ENCODE results near the gene MICAL3.
"Not testable (repeated sequence)": the region's sequence is repeated elsewhere in the genome, so short reads cannot be mapped to it uniquely, and the experiment has no call there.

Gene MICAL3

DNA sequence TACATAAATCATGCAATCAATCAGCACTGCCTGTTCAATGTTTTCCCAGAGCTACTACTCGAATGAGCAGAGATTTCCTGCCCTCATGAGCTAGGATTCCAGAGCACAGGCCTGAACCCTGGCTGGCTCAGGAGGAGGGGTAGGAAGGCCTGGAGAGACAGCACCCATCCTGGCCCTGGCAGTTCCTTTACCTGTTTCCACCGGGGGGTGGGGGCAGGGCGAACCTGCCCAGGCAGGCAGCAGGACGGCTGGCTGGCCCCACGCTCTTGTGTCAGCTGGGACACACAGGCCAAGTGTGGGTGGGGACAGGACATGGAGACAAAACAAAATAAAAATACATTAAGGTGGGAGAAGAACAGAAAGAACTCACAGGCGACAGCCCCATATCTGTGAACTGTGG lies 140.3 kb downstream of the MICAL3 start:
- no peak for DNase-seq (ENCODE audit: low spot score)

DNA sequence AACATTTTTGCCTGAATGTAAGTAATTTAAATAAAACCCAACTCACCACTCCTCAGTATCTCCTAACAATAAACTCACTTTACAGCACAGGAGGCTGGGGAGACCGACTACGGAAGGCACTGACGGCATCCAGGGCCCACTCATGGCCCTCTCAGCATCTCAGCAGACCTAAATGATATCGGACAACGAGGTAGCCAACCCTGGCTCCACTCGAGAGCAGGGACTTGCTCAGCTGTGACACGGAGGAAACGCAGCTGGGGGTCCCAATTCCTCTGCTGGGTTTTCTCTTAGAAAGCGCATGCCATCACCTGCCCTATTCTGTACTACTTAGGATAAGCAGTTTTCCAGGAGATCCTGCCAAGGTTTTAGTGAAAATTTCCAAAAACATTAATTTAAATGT lies 141.0 kb downstream of the MICAL3 start:
- no peak for DNase-seq (ENCODE audit: low spot score)

DNA sequence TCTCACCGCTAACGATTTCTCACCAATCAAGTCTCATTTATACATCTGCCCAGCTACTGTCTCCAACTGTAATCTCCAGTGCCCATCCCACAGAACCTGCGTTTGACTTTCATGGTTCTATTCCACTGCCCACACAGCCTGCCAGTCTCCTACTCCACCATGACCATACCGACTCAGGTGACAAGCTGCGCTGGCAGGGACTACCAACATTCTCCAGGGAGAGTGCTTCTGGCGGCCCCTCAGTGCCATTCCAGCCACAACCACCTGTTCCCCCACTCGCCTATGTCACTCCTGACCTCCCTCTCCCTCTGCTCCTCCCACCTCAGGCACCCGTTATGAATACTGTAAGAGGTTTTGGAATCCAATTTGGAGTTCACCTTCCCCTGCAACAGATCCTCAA lies 141.6 kb downstream of the MICAL3 start:
- no peak for DNase-seq (ENCODE audit: low spot score)

DNA sequence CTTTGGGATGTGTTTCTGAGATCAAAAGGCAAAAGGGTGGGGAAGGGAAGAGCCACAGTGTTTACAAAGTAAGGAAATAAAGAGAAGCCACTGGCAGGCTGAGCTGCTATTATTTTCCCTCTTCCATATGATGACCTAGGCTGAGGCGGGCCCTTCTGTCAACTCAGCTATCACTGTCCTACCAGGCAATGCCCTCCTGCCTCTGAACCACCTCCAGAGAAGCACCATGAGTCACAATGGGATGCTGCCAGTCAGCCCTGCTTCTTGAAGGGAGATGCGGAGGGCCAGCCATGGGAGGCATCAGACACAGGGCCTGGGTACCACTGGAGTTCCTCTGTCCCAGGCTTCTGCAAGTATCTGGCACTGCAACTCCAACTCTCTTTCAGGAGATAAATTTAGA lies 142.2 kb downstream of the MICAL3 start:
- no peak for DNase-seq (ENCODE audit: low spot score)

DNA sequence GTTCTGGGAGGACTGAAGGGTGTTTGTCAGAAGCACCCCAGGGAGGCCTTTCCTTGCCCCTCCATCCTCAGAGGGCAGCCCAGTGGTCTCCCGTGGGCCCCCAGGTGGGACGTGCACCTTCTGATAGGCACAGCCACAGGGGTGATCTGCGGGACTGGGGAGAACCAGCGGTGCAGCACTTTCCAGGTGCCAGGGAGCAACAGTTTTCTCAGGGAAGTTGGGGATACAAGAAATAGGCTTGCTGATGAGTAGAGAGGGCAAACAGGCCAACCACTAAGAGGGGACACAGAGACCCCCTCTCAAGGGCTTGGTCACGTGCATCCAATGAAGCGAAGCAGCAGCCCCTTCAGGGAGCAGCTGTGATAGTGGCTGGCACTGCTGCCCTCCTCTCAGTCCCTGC lies 143.0 kb downstream of the MICAL3 start:
- DNase-seq (ENCODE audit: low spot score): no peak

DNA sequence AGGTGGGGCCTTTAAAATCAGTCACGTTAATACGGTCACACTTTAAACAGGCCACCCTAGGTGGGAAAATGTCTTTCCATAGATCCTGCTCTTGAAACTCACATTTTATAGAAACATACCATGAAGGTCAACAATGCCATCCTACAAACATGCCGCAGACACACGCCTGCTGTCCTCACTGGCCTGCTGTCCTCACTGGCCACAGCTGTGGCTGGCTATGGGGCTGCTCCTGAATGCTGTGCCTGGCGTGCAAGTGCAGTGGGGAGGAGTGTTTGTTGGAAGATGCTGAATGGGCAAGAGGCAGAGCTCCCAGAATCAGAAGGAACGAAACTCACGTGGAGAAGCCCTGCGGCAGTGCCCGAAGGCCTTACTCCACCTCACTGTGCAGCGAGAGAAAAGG lies 143.9 kb downstream of the MICAL3 start:
- DNase-seq (ENCODE audit: low spot score): no peak

DNA sequence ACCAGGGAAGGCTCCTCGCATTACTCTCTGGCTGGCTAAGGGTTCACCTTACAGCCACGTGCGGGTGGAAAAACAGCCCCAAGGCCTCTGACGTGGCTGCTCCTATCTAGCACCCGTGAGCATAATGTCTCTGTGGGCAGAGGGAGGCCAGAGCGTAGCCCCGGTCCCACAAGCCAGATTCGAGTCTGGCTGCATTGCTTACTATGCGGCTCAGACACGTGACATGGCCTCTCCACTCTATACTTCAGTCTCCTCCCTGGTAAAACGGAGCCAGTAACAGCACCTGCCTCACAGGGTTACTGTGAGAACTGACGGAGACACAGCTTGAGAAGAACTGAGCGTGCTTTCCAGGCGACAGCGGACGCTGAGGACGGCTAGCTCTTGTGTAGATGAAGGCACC lies 144.3 kb downstream of the MICAL3 start:
- DNase-seq (ENCODE audit: low spot score): no peak

DNA sequence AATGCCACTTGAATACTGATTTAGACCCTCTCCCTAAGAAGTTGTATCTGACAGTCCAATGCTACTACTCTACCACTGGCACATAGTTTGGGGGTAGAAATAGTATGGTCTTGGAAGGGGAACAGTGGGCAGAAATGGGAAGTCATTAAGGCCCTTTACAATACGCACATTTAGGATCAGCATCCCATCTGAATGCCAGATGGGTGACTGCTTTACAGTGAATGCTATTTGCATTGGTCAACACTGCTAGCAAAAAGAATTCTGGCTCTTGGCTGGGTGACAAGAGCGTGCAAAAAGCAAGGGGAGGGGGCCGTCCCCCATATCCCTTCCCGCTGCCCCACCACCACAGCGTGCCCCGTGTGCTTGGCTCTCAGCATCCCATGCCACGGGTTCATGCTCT lies 145.4 kb downstream of the MICAL3 start:
- no peak for DNase-seq (ENCODE audit: low spot score)

DNA sequence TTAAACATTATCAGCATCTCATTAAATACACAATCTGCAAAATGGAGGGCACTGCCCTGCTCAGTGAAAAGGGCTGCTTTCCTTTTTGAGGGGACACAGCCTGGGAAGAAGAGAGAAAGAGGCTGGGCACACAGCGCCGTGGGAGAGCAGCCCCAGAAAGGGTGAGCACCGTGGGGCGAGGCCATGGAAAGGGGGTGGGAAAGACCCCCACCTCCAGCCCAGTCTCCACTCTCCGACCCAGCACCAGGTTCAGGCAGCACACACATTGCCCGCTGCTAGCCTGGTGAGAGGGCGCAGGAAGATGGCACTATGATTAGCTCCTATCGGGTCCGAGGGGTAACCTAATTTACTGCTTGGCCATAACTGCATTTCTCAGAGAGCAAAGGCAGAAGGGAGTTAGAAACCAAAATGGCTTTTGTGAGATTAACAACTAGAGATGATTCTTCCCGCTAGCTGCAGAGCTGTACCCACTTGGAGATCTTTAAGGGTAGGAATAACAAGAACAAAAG lies 146.1 kb downstream of the MICAL3 start:
- DNase-seq (ENCODE audit: low spot score): no peak

DNA sequence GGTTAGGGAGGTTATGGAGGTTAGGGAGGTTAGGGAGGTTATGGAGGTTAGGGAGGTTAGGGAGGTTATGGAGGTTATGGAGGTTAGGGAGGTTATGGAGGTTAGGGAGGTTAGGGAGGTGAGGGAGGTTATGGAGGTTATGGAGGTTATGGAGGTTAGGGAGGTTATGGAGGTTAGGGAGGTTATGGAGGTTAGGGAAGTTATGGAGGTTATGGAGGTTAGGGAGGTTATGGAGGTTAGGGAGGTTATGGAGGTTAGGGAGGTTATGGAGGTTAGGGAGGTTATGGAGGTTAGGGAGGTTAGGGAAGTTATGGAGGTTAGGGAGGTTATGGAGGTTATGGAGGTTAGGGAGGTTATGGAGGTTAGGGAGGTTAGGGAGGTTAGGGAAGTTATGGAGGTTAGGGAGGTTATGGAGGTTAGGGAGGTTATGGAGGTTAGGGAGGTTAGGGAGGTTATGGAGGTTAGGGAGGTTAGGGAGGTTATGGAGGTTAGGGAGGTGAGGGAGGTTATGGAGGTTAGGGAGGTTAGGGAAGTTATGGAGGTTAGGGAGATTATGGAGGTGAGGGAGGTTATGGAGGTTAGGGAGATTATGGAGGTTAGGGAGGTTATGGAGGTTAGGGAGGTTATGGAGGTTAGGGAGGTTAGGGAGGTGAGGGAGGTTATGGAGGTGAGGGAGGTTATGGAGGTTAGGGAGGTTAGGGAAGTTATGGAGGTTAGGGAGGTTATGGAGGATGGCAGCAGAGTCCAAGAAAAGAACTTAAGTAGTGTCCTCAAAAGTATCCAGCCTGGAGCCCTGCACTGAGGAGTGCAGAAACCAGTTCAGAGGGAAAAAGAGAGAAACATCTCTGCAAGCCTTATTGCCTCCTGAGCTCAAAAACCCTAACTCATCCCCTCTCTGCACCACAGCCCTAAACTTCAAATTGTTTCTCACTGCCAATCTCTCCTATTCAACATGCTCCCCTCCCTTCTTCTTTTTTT lies 147.2 kb downstream of the MICAL3 start:
- DNase-seq (ENCODE audit: low spot score): not testable (repeated sequence)

DNA sequence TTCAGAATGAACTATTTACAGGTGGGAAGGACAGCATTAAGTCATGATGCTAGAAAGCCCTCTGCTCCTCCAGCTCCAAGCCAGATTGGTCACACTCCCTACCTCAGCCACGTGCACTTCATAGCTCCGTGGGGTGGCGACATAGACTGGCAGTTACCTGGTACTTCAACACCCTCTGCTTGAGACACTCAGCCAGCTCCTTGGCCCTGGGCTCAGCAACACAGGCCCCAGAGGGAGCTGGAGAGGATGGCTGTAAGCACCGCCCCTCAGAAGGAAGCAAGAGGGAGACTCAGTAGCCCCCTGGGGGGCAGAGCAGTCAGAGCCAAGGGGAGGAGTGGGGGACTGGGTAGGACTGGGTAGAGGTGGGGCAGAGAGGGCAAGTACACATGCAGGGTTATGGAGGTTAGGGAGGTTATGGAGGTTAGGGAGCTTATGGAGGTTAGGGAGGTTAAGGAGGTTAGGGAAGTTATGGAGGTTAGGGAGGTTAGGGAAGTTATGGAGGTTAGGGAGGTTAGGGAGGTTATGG lies 148.0 kb downstream of the MICAL3 start:
- DNase-seq (ENCODE audit: low spot score): no peak

DNA sequence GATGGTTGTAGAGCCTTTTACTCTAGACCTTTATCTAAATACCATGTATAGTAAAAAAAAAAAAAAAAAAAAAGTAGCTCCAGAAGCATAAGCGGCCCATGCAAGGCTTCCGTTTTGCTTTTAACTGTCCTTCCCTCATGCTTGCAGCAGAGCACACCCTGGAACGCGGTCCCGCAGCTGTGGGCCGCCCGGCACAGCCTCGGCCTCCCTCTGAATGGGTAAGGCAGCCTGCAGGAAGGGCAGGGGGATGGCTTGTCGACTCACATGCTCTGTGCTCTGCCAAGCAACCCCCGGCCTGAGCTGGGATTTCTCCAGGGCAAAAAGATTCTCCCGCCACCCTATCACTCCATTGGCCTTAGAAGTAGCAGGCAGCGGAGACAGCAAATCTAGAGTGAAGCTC lies 148.7 kb downstream of the MICAL3 start:
- DNase-seq (ENCODE audit: low spot score): no peak

DNA sequence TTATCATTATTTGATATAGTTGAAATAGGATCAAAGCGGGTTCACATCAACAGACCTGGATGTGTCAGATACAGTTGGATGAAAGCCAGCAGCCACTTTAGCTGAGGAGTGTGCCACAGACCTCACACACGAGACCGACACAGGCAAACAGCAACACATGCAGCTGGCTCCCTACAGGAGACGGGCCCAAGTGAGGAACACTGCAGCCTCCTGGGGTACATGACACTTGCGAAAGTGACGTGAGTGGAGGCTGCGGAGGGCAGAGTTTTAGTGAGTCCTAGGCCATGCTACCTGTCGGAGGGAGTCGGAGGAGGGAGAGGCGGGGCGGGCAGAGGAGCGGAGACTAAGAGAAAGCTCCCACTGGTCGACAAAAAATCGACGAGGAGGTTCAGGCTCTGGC lies 149.2 kb downstream of the MICAL3 start:
- no peak for DNase-seq (ENCODE audit: low spot score)

DNA sequence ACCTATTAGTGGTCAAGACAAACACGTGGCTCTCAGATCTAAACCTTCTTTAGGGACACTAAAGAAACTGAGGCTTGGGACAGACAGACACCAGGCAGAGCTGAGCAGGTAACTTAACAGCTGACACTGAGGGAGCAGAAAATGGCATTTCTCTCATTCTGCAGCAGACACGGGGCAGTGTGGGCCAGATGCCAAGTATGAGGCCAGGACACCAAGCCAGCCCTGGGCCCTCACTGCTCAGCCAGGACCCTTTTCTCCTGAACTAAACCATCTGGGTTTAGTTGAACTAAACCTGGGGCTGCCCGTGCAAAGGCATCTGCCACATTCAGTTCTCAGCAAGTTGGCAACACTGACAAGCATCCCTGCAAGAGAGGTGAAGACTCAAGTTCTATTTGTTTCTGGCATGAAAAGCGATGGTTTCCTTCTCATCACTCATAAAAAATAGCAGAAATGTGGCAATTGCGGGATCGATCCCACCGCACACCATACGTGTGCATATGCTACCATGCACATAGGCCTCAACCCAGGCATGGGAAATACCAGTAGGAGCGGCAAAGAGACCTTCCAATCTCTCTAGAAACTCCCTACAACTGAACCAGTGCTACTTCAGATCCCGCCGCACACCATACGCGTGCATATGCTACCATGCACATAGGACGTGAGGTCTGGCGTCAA lies 150.0 kb downstream of the MICAL3 start:
- DNase-seq (ENCODE audit: low spot score): no peak

DNA sequence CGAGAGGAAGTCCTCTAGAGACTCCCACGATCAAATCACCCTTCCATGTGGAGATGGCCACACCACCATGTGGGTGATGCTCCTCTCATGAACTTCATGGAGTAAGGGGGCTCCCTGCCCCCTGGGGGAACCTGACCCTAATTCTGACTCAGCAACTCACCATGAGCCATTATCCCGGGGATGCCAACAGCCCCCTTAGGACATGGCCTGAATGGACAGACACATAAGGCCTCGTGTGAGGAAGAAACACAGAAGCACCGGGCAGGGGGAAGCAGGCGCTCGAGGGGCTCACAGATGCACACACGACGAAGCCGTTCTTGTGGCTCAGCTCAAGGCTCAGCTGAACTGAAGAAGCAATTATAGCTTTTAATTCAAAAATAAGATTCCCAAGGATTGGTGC lies 150.6 kb downstream of the MICAL3 start:
- no peak for DNase-seq (ENCODE audit: low spot score)

DNA sequence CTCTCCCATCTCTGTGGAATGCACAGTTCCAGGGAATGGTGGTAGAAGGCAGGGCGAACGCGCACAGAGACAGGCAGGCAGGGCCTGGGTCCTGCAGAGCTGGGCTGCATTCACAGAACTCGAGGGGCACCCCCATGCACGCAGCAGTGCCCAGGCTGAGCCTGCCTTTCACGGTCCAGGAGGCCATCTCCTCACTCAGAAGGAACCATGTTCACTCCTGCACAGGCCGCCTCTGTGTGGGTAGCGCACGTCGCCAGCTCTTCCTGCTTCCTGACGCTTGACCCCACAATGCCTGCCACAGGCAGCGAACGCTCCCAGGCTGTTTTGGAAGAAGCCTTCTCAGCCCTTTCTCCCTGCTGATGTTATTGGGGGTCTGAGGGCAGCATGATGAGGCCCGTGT lies 151.2 kb downstream of the MICAL3 start:
- no peak for DNase-seq (ENCODE audit: low spot score)

DNA sequence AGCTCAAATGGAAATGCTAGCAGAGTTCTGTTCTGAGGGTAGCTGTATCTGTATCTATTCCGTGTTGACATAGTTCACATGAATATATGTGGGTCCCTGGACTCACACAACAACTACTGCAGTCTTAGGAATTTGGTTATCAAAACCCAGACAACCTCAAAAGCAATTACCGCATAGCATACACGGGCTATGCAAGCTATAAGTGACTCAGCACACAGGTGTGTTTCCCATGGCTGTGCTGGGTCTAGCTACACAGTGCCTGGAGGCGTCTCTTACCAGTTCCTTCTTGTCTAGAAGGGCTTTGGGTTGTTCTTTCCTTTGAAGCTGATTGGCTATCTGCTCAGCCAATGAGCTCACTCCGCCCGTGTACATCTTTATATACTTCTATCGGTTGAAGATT lies 151.9 kb downstream of the MICAL3 start:
- DNase-seq (ENCODE audit: low spot score): no peak

DNA sequence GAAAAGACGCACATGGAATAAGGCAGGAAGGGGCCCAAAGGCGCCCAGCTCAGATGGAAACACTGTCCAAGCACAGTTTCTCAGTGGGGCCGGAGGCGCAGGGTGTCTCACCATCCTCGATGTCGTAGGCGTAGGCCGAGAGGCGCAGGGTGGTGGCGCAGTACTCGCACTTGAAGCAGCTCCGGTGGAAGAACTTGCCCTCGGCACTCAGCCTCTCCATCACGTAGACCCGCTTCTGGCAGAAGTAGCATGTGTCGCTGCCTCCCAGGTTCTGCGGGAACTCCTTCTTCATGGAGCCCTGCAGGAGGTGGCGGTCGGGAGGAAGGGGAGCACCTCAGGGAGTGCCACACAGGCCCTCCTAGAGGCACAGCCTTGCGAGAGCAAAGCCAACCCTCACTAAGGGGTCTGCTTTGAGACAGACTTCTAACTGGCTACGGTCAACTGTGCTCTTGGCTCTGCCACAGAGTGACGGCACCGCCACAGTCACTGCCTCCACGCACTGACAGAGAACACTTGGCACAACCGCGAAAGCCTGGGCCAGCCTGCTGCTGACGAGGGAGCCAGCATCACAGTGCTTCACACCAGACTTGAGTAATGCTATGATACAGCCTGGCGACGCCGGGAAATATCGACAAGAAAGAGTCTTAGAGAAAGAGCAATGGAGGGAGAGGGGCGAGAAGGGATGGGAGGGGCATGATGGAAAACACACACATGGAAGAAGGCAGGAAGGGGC lies 152.5 kb downstream of the MICAL3 start:
- no peak for DNase-seq (ENCODE audit: low spot score)

DNA sequence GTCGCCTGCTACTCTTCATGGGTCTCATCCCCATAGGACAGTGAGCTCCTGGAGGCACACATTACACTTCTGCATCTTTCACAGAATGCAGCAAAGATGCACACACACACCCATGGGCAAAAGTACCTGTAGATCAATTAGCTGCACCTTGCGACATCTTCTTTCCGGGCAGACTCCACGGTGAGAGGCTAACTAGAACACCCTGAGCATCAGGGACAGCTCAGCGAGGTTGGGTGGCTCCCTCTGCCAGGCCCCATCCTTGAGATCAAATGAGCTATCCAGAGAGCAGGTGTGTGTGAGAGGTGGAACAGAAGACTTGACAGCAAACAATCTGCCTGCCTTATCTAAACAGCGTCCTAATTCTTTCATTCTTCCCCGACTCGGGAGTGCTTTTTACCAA lies 154.0 kb downstream of the MICAL3 start:
- DNase-seq (ENCODE audit: low spot score): no peak

DNA sequence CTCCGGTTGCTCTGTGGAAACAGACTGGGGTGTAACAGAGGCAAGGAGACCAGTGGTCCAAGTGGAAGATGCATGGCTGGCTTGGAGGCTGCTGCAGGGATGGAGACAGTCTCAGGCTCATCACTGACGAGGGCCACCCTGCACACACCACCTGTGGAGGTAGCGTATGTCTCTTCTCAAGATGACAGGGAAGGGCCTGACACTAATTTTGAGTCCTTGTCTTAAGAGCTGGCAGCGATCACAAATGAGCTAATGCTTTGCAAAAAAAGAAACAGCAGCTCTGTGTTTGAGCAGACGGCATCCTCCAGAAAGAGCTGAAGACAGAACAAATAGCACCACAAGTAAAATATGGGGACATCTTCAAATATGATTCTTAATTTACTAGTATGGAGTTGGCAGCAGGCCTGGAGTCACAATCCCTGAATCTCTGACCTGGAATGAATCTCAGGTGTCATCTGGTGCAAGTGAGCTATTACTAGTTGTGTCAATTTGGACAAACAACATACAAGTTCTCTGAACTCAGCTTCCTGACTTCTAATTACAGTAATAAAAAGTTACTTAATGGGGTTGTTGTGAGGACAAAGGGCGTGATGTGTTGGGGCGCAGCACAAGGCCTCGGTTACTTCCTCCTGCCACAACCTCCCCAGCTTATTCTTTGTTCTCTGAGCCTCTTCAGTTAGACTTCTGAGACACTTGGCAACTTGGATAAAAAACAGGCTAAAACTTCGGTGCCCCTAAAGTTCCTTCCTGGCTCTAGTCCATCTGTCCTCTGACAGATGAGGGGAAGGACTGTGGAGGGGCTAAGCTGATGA lies 154.9 kb downstream of the MICAL3 start:
- no peak for DNase-seq (ENCODE audit: low spot score)

DNA sequence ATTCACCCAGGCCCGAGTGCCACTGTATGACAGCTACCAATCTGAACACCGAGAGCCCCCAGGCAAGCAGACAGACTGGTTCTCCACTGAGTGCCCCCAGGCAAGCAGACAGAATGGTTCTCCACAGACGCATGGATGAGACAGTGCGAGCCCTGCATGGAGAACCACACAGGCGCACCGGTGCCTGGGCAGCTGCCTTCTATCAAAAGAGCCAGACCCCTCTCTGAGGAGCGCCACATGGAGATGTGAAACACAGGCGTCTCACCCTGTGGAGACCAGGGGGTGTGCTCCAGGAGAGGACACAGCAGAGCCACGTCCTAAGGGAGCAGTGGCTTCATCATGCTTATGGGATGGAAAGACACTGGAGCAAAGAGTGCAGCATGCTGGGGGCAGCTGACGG lies 155.6 kb downstream of the MICAL3 start:
- no peak for DNase-seq (ENCODE audit: low spot score)
